ENCODE data around the gene KLHL40.
A peak's percentile ranks its signal among the peaks of the same experiment; 100 is the strongest.

Gene KLHL40

DNA sequence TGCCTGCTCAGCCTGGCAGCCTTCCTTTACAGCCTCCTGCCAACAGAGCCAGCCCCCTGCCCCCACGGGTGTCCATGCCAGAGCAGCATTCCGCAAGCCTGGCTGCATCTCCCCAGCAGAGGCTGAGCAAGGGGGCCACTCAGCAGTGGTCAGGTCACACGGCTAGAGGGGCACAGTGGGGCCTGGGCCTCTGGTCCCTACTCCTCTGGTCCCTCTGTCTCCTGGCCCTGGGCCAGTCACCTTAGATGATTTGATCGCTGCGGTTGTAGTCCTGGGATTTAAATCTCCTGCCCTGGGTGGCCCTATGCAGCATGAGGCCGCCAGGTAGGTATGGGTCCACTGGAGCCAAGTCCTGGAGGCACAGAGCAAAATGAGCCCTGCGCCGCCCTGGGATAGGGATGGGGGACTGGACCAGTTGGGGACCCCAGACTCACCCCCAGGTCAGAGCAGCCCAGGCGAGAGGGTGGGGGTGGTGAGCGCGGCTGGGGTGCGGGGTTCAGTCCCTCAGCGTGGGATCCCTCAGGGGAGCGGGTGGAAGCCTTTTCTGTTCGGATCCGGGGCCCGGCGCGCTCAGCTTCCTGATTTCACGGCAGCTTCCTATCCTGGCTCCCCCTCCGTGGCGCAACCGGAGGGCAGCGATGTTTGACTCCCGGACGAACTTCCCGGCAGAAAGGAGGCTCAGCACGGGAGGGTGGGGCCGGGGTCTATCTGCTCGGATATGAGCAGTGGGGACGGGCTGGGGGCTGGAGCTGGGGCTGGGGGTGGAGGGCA is 31.6 kb upstream of the KLHL40 start, which contains the start of gene ZBTB47:
Gene ZBTB47 (plus strand): TSS at position 138 of the 771 bp plus-strand sequence. CDS start 4,659 bp downstream, outside the sequence.
- DNase-seq (no peak), ATAC-seq (replicated peaks) (peak; percentile 16)
- Mint-ChIP-seq H3K36me3 (ENCODE audit: insufficient read depth) (peaks cover 15% of the 10 kb centered on the region), H3K4me3 (peak within 1 kb of the TSS; percentile 87 to 90), H3K4me1 (ENCODE audit: low read depth in 2 of 2) (peaks cover 14 to 27% of the 10 kb centered on the region in 2 donors), H3K9me3 (no peaks in the 10 kb centered on the region), H3K27ac (peak within 1 kb of the TSS; percentile 60 to 83), H3K27me3 (no peaks in the 10 kb centered on the region)

DNA sequence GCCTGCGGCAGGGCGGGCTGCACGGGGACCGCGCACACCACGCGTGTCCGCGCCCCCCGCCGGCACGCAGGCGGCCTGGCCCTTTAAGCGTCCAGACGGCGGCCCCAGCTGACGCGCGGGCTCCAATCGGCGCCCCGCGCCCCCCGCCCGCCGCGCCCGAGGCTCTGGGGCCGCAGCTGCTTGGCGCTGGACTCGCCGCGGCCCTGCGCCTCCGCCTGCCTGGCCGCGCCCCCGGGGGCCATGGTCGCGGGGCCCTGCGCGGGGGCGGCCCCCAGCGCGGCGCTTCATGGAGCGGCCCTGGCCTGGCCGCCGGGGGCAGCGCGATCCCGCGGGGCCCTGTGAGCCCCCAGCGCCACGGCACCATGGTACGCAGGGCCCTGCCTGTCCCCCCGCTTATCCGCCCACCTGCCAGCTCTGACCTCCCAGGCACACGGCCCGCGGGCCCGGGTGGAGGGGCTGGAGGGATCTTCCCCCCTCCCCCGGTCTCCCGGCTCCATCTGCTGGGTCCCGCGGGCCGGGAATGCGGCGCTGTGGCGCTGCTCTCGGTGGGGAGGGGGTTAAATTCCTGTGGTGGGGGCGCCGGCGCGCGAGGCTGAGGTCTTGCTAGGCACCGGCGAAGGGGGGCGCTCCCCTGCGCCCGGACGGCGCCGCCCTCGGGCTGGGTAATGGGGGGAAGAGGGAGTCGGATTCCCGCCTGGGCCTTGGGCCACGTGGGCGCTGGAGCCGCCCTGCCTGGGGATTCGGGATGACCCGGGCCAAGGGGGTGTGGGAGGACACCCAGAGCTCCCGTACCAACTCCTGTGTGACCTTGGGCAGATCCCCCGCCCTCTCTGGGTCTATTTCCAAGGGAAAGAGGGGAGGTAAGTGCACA is 30.8 kb upstream of the KLHL40 start:
- H3K36me3 Mint-ChIP-seq (ENCODE audit: insufficient read depth): peaks cover 10% of the 10 kb centered on the region
- peak overlapping the region in 1 of 2 donors; percentile 89 for H3K27ac Mint-ChIP-seq
- DNase-seq: no peak
- H3K4me1 Mint-ChIP-seq (ENCODE audit: low read depth in 2 of 2): peaks cover 14 to 27% of the 10 kb centered on the region in 2 donors
- peak overlapping the region; percentile 87 to 90 for H3K4me3 Mint-ChIP-seq
- ATAC-seq (replicated peaks): peak; percentile 67
- H3K9me3 Mint-ChIP-seq: no peaks in the 10 kb centered on the region
- no peaks in the 10 kb centered on the region for H3K27me3 Mint-ChIP-seq

DNA sequence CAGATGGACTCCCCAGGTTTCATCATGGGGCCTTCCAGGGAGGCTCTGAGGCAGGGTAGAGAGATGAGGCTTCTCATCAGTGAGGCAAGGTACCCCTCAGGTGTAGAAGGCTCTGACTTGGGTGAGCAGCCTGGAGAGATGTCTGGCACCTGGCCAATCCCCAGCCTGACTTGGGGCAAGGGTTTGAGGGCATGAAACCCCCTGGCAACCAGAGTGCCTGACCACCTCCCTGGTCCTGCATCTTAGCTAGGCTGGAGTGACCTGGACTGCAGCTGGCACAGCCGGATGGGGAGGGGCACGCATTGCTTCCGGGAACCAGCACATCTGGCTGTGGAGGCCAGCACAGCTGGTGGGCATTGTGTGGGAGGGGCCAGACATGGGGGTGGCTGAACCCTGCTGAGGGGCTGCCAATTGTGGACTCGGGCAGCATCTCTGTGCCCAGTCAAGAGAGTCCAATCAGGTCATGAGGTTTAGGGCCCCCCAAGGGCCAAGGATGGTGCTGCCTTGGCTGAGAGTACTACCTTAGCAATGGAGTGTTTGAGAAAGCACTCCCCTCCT is 29.9 kb upstream of the KLHL40 start:
- no peak for DNase-seq
- no peak for ATAC-seq (replicated peaks)
- H3K27me3 Mint-ChIP-seq: no peaks in the 10 kb centered on the region
- H3K4me1 Mint-ChIP-seq (ENCODE audit: low read depth in 2 of 2): peaks cover 20 to 25% of the 10 kb centered on the region in 2 donors
- peak overlapping the region in 1 of 2 donors; percentile 89 for H3K27ac Mint-ChIP-seq
- peak overlapping the region; percentile 44 to 61 for H3K4me3 Mint-ChIP-seq
- no peaks in the 10 kb centered on the region for H3K9me3 Mint-ChIP-seq
- H3K36me3 Mint-ChIP-seq (ENCODE audit: insufficient read depth): peaks cover 8% of the 10 kb centered on the region

DNA sequence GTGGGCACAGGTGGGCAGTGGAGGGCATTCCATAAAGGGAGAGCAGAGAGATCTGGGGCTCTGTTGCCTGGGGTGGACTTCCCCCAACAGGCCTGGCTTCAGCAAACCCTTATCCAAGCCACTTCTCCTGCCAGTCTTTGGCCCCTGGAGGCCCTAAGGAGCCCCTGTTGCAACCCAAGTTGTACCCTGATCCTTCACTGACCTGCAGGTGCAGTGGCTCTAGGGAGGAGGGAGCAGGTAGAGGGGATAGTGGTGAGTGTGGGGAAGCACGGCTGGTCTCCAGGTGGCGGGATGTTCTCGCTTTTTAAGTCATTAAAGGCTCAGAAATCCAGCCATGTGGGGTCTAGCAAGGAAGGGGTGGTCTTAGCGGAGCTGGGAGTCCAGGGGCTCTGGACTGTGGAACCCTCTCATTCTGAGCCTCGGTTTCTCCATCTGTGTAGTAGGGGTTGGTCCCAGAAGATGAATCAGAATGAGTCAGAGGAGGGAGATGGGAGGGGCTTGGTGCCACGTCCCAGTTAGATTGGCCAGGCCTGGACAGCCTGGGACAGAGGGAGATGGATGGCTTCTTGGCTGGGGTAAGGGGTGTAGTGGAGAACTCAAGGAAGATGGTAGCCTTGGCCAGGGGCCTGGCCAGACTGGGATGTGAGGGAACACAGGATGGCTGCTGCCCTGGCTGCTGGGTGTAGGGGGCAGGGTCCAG is 29.2 kb upstream of the KLHL40 start:
- H3K36me3 Mint-ChIP-seq (ENCODE audit: insufficient read depth): peaks cover 8% of the 10 kb centered on the region
- H3K27ac Mint-ChIP-seq: peak overlapping the region; percentile 74 to 89
- ATAC-seq (replicated peaks) (no peak), DNase-seq (no peak)
- H3K4me1 Mint-ChIP-seq (ENCODE audit: low read depth in 2 of 2): peaks cover 20 to 25% of the 10 kb centered on the region in 2 donors
- H3K4me3 Mint-ChIP-seq: no peak overlapping the region
- no peaks in the 10 kb centered on the region for H3K9me3 Mint-ChIP-seq
- no peaks in the 10 kb centered on the region for H3K27me3 Mint-ChIP-seq

DNA sequence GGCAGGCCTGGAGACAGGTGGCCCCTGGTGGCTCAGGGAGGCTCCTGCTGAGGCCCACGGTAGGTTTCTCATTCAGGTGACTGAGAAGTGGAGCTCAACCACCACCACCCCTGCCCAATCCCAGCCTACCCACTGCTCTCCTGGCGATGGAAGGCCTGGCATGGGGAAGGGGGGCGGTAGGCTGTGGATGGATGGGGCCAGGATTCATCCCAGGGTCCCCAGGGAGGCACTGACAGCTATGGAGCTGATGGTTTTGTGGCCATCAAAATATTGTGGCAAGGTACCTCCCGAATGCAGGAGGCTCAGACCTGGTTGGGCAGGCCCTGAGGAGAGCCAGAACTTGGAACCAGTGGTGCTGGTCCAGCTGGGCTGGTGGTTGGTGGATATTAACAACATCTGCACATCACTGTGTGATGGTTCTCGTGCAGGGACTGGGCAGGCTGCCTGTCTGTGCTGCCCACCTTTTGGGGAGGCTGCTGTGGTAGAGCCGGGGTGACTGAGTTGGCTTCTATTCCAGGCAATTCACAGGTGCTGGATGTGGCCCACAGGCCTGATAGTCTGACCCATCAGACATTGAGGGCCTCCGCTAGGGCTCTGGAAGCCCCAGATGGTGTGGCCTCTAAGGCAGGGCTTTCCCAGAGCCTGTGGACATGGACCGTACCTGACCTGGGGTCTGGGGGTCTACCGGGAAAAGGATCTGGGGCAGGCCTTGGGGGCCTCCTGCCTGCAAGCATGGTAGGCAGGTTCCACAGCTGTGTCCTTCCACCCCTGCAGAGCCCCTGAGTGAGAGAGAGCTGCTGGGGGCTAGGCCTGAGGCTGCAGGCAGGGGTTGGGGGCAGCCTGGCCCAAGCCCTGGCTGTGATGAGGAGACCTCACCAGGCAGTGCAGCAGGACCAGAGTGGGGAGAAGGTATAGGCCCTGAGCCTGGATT is 28.4 kb upstream of the KLHL40 start:
- ATAC-seq (replicated peaks): no peak
- Mint-ChIP-seq H3K27ac (peak overlapping the region; percentile 74 to 89), H3K27me3 (no peaks in the 10 kb centered on the region), H3K9me3 (no peaks in the 10 kb centered on the region), H3K4me3 (no peak overlapping the region), H3K36me3 (ENCODE audit: insufficient read depth) (peaks cover 8% of the 10 kb centered on the region), H3K4me1 (ENCODE audit: low read depth in 2 of 2) (peaks cover 20 to 25% of the 10 kb centered on the region in 2 donors)
- DNase-seq: no peak

DNA sequence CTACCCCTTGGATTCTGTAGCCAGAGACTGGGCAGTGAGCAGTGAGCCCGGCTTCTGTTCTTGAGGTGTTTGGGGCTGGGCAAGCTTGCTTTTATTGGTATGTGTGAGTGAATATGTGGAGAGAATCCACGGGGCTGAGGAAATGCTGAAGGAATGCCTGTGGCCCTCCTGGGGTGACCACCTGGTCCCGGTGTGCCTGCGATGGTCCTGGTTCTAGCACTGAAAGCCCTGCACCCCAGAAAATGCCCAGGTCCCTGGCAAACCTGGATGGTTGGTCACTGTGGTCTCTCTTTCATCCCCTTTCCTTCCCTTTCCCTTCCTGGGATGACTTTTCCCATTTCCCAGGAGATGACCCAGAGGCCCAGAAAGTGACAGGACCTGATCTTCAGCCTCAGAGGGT is 27.7 kb upstream of the KLHL40 start:
- Mint-ChIP-seq H3K27me3 (no peaks in the 10 kb centered on the region), H3K36me3 (ENCODE audit: insufficient read depth) (peaks cover 2% of the 10 kb centered on the region), H3K9me3 (no peaks in the 10 kb centered on the region), H3K4me1 (ENCODE audit: low read depth in 2 of 2) (peaks cover 18 to 20% of the 10 kb centered on the region in 2 donors), H3K27ac (peak overlapping the region; percentile 25 to 89), H3K4me3 (no peak overlapping the region)
- ATAC-seq (replicated peaks) (no peak), DNase-seq (no peak)

DNA sequence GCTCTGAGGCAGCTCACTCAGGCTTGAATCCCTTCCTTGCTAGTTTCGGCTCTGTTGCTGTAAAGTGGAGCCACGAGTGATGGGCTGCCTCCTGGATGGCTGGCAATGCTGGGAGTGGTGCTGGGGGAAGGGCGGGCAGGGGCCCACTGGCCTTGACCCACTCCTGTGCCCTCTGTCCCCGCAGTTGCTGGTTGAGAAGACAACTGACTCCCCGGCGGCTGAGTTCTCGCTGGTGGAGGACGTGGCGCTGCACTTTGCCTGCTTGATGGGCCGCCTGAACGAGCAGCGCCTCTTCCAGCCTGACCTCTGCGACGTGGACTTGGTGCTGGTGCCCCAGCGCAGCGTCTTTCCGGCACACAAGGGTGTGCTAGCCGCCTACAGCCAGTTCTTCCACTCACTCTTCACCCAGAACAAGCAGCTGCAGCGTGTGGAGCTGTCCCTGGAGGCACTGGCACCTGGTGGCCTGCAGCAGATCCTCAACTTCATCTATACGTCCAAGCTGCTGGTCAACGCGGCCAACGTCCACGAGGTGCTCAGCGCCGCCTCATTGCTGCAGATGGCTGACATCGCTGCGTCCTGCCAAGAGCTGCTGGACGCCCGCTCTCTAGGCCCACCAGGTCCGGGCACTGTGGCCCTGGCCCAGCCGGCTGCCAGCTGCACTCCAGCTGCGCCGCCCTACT is 27.1 kb upstream of the KLHL40 start:
- Mint-ChIP-seq H3K27ac (peak overlapping the region in 1 of 2 donors; percentile 53), H3K36me3 (ENCODE audit: insufficient read depth) (no peaks in the 10 kb centered on the region), H3K9me3 (no peaks in the 10 kb centered on the region), H3K4me1 (ENCODE audit: low read depth in 2 of 2) (peaks cover 13 to 20% of the 10 kb centered on the region in 2 donors), H3K27me3 (no peaks in the 10 kb centered on the region), H3K4me3 (no peak overlapping the region)
- DNase-seq (no peak), ATAC-seq (replicated peaks) (no peak)

DNA sequence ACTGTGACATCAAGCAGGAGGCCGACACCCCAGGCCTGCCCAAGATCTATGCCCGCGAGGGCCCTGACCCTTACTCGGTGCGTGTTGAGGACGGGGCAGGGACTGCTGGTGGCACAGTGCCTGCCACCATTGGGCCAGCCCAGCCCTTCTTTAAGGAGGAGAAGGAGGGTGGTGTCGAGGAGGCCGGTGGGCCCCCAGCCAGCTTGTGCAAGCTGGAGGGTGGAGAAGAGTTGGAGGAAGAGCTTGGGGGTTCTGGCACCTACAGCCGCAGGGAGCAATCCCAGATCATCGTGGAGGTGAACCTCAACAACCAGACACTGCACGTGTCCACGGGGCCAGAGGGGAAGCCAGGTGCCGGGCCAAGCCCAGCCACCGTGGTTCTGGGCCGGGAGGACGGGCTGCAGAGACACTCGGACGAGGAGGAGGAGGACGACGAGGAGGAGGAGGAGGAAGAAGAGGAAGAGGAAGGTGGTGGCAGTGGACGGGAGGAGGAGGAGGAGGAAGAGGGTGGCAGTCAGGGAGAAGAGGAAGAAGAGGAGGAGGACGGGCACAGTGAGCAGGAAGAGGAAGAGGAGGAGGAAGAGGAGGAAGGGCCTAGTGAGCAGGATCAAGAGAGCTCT is 26.5 kb upstream of the KLHL40 start:
- H3K36me3 Mint-ChIP-seq (ENCODE audit: insufficient read depth): no peaks in the 10 kb centered on the region
- H3K27ac Mint-ChIP-seq: peak overlapping the region in 1 of 2 donors; percentile 53
- ATAC-seq (replicated peaks): no peak
- peaks cover 10 to 17% of the 10 kb centered on the region in 2 donors for H3K4me1 Mint-ChIP-seq (ENCODE audit: low read depth in 2 of 2)
- H3K27me3 Mint-ChIP-seq: no peaks in the 10 kb centered on the region
- no peak for DNase-seq
- H3K4me3 Mint-ChIP-seq: no peak overlapping the region
- no peaks in the 10 kb centered on the region for H3K9me3 Mint-ChIP-seq

DNA sequence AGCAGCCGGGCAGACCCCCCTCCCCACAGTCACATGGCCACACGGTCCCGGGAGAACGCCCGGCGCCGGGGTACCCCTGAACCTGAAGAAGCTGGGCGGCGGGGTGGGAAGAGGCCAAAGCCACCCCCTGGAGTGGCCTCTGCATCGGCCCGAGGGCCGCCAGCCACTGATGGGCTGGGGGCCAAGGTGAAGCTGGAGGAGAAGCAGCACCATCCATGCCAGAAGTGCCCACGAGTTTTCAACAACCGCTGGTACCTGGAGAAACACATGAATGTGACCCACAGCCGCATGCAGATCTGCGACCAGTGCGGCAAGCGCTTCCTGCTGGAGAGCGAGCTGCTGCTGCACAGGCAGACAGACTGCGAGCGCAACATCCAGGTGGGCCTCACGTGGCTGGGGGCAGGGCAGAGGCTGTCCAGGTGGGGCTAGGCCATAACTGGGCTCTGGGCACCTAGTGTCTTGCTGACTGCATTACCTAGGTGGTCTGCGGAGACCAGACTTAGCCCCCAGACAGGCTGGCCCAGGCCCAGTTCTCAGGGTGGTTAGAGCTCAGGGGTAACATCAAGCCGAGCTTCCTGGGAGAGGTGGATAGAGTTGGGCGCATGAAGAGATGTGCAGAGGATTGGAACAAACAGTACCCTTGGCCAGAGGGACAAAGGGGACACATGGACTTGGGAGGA is 25.7 kb upstream of the KLHL40 start:
- DNase-seq: no peak
- Mint-ChIP-seq H3K27ac (peak overlapping the region in 1 of 2 donors; percentile 80), H3K9me3 (no peaks in the 10 kb centered on the region), H3K4me1 (ENCODE audit: low read depth in 2 of 2) (peaks cover 10 to 16% of the 10 kb centered on the region in 2 donors), H3K27me3 (no peaks in the 10 kb centered on the region), H3K4me3 (no peak overlapping the region), H3K36me3 (ENCODE audit: insufficient read depth) (no peaks in the 10 kb centered on the region)
- no peak for ATAC-seq (replicated peaks)

DNA sequence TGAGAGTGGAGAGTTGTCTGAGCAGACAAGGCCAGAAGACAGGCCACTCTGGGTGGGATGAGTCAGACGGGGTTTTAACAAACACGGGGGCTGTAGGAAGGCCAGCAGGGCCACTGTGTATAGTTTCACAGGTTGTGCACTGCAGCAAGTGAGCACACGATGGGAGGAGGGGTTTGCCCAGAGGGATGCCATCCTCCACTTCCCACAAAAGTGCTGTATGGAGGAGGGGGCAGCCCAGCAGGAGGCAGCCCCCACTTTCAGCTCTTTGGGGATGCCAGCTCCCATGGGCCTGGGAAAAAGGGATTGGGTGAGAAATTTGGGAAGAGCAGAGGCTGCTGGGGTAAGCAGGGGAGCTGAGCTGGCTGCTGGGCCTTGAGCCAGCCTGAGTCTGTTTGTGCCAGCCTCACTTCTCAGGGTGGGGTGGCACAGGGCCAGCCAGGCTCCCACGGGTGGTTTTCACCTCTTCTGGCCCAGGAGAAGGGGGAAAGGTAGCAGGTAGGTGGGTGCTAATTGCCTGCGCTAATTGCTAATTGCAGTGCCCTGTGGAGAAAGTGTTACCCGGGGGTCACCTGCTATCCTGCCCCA is 25.1 kb upstream of the KLHL40 start:
- DNase-seq: no peak
- H3K36me3 Mint-ChIP-seq (ENCODE audit: insufficient read depth): no peaks in the 10 kb centered on the region
- H3K4me1 Mint-ChIP-seq (ENCODE audit: low read depth in 2 of 2): peaks cover 10 to 16% of the 10 kb centered on the region in 2 donors
- no peaks in the 10 kb centered on the region for H3K27me3 Mint-ChIP-seq
- no peak for ATAC-seq (replicated peaks)
- no peaks in the 10 kb centered on the region for H3K9me3 Mint-ChIP-seq
- H3K27ac Mint-ChIP-seq: peak overlapping the region in 1 of 2 donors; percentile 80
- H3K4me3 Mint-ChIP-seq: no peak overlapping the region

DNA sequence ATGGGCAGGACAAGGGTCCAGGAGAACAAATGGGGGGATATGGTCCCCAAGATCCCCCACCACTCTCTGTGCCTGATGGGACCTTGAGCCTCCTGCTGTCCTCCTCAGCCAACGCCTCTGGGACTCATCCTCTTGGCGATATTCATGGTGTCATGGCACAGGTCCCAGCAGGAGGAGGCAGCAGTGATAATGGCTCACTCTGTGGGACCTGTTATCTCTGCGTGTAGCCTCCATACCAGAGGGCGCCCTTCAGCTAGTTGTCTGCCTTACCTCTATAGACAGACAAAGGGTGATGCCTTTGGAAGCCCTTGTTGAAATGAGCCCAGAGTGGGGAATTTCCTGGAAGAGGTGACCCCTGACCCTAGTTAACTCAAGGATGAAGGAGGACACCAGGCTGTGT is 24.4 kb upstream of the KLHL40 start:
- Mint-ChIP-seq H3K27ac (no peak overlapping the region), H3K4me1 (ENCODE audit: low read depth in 2 of 2) (peaks cover 8 to 16% of the 10 kb centered on the region in 2 donors), H3K36me3 (ENCODE audit: insufficient read depth) (no peaks in the 10 kb centered on the region), H3K27me3 (no peaks in the 10 kb centered on the region), H3K9me3 (no peaks in the 10 kb centered on the region), H3K4me3 (no peak overlapping the region)
- ATAC-seq (replicated peaks) (no peak), DNase-seq (no peak)

All from effector memory CD8-positive, alpha-beta T cell (primary cell).